Measurements from ENCODE around the gene SNRPA1.

DNA sequence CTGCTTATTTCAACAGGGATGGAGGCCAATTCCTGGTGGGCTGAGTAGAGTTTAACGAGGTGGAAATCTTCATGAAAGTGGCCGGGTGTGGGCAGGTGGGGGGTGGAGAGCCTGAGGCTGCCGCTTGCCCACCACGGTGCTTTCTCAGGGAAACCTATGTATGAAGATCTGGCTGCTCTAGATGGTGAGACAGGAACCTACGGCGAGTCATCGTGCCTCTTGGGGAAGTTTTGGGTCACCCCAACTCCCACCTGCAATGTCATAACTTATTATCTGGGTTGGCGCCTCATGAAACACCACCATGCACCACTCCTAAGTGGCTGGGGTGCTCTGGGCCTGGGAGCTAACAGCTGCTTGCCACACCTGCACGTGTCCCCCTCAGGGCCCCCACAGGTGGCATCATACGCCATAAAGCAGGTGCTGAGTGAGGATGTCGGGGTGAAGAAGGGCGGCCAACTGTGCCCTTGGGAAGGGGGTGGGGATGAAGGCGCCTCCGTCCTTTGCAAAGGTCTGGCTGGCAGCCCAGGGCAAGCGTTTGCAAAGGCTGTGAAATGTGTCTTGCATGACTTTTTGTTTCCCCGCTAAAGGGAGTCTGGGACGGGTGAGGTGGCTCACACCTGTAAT, 27.9 kb upstream of the SNRPA1 start:
- TF ChIP-seq POLR2A (IDR thresholded peaks at IDR 0.05) (no peak), CTCF (IDR thresholded peaks at IDR 0.05) (no peak), EP300 (IDR thresholded peaks at IDR 0.05) (no peak)
